K562 (cell line): ENCODE measurements around the gene SLC22A8. TPM values are rescaled to one million over a fixed set of nuclear protein-coding genes. Genes with fewer than 3 reads are reported as not detected.

Experiments used
- ATAC-seq: fragments of 200-7000 bp; cut with Tn5 transposase; 3 replicates; pipeline ENCODE4 v1.9.1; 2020; ENCODE audit warnings: moderate library complexity
- BruUV-seq: library from RNA; stranded (reverse); fragments of 400-500 nt; replicated peaks from 2 replicates; lab custom pipeline; 2021; lab: Mats Ljungman, UMichigan
- CTCF ChIA-PET: fragments of 300-600 bp; formaldehyde crosslinking; extraction: SDS; loops from one replicate; lab custom pipeline; 2021; ENCODE audit warnings: low intra/inter-chr PET ratio; lab: Yijun Ruan, JAX
- POLR2A ChIA-PET: fragments of 300-600, 350-650 bp; sonication (Branson Sonifier 250); formaldehyde crosslinking; extraction: SDS; loops from one replicate; lab custom pipeline; 2021; ENCODE audit warnings: antibody characterized with exemption, inconsistent platforms; lab: Yijun Ruan, JAX
- DNase-seq, 4 experiments: peaks; one replicate each; pipeline versions ENCODE4 v3.0.0 to v3.0.0-alpha.2; 2011 to 2018; ENCODE audit warnings: low spot score in 3 of 4, mixed read lengths in 3 of 4; ENCODE audit errors: extremely low read depth in 1 of 4
- FAIRE-seq: peaks from 2 replicates; lab custom pipeline; 2011; peaks lifted over from hg19 to GRCh38; lab: Jason Lieb, UNC
- H2AFZ ChIP-seq: 2 replicates; pipeline ENCODE4 v1.6.0; 2011; ENCODE audit warnings: low read depth, low read length, control low read depth, inconsistent platforms
- H3K27ac ChIP-seq: fragments of 200-600 bp; 3 replicates; pipeline ENCODE4 v1.8.0; 2011; ENCODE audit warnings: low read depth, mild to moderate bottlenecking, control low read depth, inconsistent platforms, low read length, moderate library complexity, mixed read lengths; ENCODE audit errors: extremely low read depth
- H3K27me3 ChIP-seq, 2 experiments: fragments of 300-600 bp in 1 of 2; 2 replicates in 1 of 2; 3 replicates in 1 of 2; pipeline versions ENCODE4 v1.6.0 to v1.8.0; 2011; ENCODE audit warnings: inconsistent platforms in 2 of 2, low read length in 2 of 2, mild to moderate bottlenecking in 1 of 2, mixed read lengths in 1 of 2, moderate library complexity in 1 of 2; ENCODE audit not compliant: control insufficient read depth in 2 of 2, insufficient read depth in 2 of 2
- H3K36me3 ChIP-seq: fragments of 300-600 bp; 3 replicates; pipeline ENCODE4 v1.8.0; 2011; ENCODE audit warnings: mild to moderate bottlenecking, low read length, inconsistent platforms; ENCODE audit not compliant: control insufficient read depth, insufficient read depth
- H3K4me1 ChIP-seq, 2 experiments: fragments of 200-600 bp in 1 of 2; replicated peaks in 1 of 2; 2 replicates in 1 of 2; 3 replicates in 1 of 2; pipeline versions ENCODE4 v1.5.1 to v1.8.0; 2011; ENCODE audit warnings: inconsistent platforms in 2 of 2, low read length in 2 of 2, mild to moderate bottlenecking in 1 of 2, mixed read lengths in 1 of 2, moderate library complexity in 1 of 2; ENCODE audit not compliant: control insufficient read depth in 2 of 2, insufficient read depth in 2 of 2
- H3K4me2 ChIP-seq: 2 replicates; pipeline ENCODE4 v1.6.1; 2011; ENCODE audit warnings: low read length, control low read depth, inconsistent platforms, mixed read lengths; ENCODE audit not compliant: insufficient read depth
- H3K4me3 ChIP-seq: fragments of 200-600 bp; sonication (generic), shearing (Covaris generic); 2 replicates; pipeline ENCODE4 v1.5.1; 2016; ENCODE audit warnings: control low read depth, inconsistent platforms
- H3K79me2 ChIP-seq: fragments of 200-600 bp; 3 replicates; pipeline ENCODE4 v1.8.0; 2011; ENCODE audit warnings: low read length, inconsistent platforms; ENCODE audit not compliant: control insufficient read depth, insufficient read depth
- H3K9ac ChIP-seq, 2 experiments: 2 replicates each; pipeline versions ENCODE4 v1.6.0 to v1.6.1; 2011; ENCODE audit warnings: low read depth in 2 of 2, low read length in 2 of 2, control low read depth in 1 of 2, inconsistent platforms in 1 of 2, mild to moderate bottlenecking in 1 of 2, mixed read lengths in 1 of 2; ENCODE audit not compliant: insufficient read depth in 1 of 2
- H3K9me1 ChIP-seq: one replicate; pipeline ENCODE4 v1.6.0; 2011; ENCODE audit warnings: inconsistent platforms, mild to moderate bottlenecking, low read length, moderate library complexity; ENCODE audit not compliant: control insufficient read depth, insufficient read depth
- H3K9me3 ChIP-seq: replicated peaks from 2 replicates; pipeline ENCODE4 v1.5.1; 2011; ENCODE audit warnings: low read depth, low read length, inconsistent platforms; ENCODE audit not compliant: control insufficient read depth, insufficient read depth
- H4K20me1 ChIP-seq: replicated peaks from 2 replicates; pipeline ENCODE4 v1.6.1; 2011; ENCODE audit warnings: low read length, inconsistent platforms, mixed read lengths; ENCODE audit not compliant: control insufficient read depth, insufficient read depth
- BRD9 ChIP-seq: fragments of 450-650 bp; IDR thresholded peaks from 2 replicates; pipeline ENCODE4 v1.6.1; 2018; ENCODE audit warnings: low read depth; ENCODE audit not compliant: partially characterized antibody
- FOXA3 ChIP-seq, 2 experiments: fragments of 450-650 bp in 1 of 2; sonication (generic) in 1 of 2; formaldehyde crosslinking; IDR thresholded peaks in 1 of 2; conservative IDR thresholded peaks in 1 of 2; 2 replicates each; pipeline versions ENCODE4 v1.4.0 to v1.8.0; 2020 to 2022; ENCODE audit warnings: mild to moderate bottlenecking in 2 of 2, missing genetic modification reagents in 1 of 2
- MCM3 ChIP-seq: fragments of 450-650 bp; IDR thresholded peaks from 2 replicates; pipeline ENCODE4 v1.6.1; 2016
- PBX2 ChIP-seq, 2 experiments: IDR thresholded peaks in 1 of 2; conservative IDR thresholded peaks in 1 of 2; 2 replicates each; pipeline ENCODE4 v1.6.1; 2016; ENCODE audit warnings: low read depth in 2 of 2, mild to moderate bottlenecking in 1 of 2, missing compliant biosample characterization in 1 of 2, missing genetic modification characterization in 1 of 2, moderate library complexity in 1 of 2
- RBM17 ChIP-seq: fragments of 200-400 bp; formaldehyde crosslinking; IDR thresholded peaks from 2 replicates; pipeline ENCODE4 v1.6.1; 2017; ENCODE audit warnings: low read depth, mild to moderate bottlenecking, low read length, borderline replicate concordance
- SMAD4 ChIP-seq: fragments of 250-450 bp; sonication (Bioruptor Pico); conservative IDR thresholded peaks from 2 replicates; pipeline ENCODE4 v1.8.0; 2021; ENCODE audit warnings: inconsistent platforms, mild to moderate bottlenecking, moderate library complexity
- STAG1 ChIP-seq: sonication (generic); formaldehyde crosslinking; IDR thresholded peaks from 2 replicates; pipeline ENCODE4 v1.5.0; 2020; ENCODE audit warnings: missing genetic modification reagents, borderline replicate concordance
- THRB ChIP-seq: fragments of 450-650 bp; formaldehyde crosslinking; conservative IDR thresholded peaks from 2 replicates; pipeline ENCODE4 v1.4.0; 2022; ENCODE audit warnings: mild to moderate bottlenecking, missing genetic modification characterization
- XRCC5 ChIP-seq: fragments of 200-400 bp; formaldehyde crosslinking; IDR thresholded peaks from 2 replicates; pipeline ENCODE4 v1.6.1; 2017; ENCODE audit warnings: low read depth, mild to moderate bottlenecking, low read length
- WGBS: fragments of 100-300 bp; shearing (Covaris generic); methylation state at CpG from one replicate; pipeline ENCODE4 v1.1.6; 2016; ENCODE audit warnings: low coverage, mixed read lengths; ENCODE audit not compliant: insufficient coverage; ENCODE audit errors: missing lambda C conversion rate; 5-methylcytosine and 5-hydroxymethylcytosine counted together
- in situ Hi-C: fragments of 300-500 bp; cut with MboI; formaldehyde crosslinking; loops from 4 replicates; pipeline ENCODE4 v1.15.0; 2018; ENCODE audit warnings: inconsistent platforms, mixed read lengths
- intact Hi-C: fragments of 100-400 bp; cut with micrococcal nuclease; formaldehyde crosslinking; loops from 2 replicates; pipeline ENCODE4 v1.14.2; 2022
- polyA plus RNA-seq, 8 experiments: library from polyadenylated mRNA; depleted of rRNA in 4 of 8; stranded (reverse) in 5 of 8; unstranded in 3 of 8; fragments of >200 nt; fragmentation: Nextera tagmentation in 2 of 8; fragmentation: Illumina TruSeq in 1 of 8; extraction: Ambion mirVana in 2 of 8; extraction: Trizol in 1 of 8; gene quantifications; 2 replicates each; pipeline versions ENCODE4 v1.2.1 to v1.2.3, GENCODE V29; 2011 to 2014; ENCODE audit warnings: inconsistent platforms in 1 of 8, missing spikeins in 1 of 8
- total RNA-seq, 7 experiments: library from RNA; depleted of rRNA in 6 of 7; stranded (reverse); fragments of >200 nt in 6 of 7; fragmentation: Illumina TruSeq in 2 of 7; extraction: Trizol in 2 of 7; gene quantifications; 2 replicates each; pipeline versions ENCODE4 v1.2.1 to v1.2.3, GENCODE V29; 2011 to 2021; ENCODE audit warnings: low replicate concordance in 1 of 7

Gene SLC22A8
- total and polyA plus RNA-seq, 9 of the 15 experiments (the other 6 are each of a cell fraction or from before 2014, with no cell fraction given): not detected

DNA sequence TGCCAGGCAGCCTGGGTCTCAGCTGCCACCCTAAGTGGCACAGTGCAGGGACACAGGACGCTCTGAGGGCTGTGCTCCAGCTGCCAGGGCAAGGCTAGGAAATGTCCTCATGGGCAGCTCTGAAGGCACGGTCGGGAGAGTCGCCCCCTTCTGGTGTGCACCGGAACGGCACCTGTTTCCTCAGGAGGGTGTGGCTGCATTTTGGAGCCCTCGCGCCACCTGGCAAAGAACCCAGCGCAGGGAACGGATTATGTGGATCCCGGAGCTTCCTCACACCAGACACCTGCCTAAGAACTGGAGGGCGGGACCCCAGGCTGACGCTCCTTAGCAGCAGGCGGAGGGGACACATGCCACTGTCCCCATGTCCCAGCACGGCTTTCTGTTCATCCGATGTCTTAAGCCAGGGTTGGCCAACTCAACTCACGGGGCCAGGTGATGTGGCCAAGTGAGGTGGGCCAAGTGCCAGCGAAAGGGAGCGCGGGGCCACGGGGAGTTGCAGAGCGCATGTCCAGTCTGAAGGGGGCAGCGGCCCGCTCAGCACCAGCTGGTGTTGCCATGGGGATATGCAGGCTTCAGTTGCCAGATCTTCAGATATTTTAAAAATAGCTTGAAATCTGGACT, 5.1 kb upstream of the SLC22A8 start (continued):
- TF ChIP-seq SMAD4 (CRISPR knock-in tag) (no peak), STAG1 (no peak), THRB (CRISPR knock-in tag) (no peak), MCM3 (no peak), XRCC5 (0 out of 2 replicates have a peak, but pooled peaks have one; percentile 32)

GRCh38 chr11:63019506-63019905, 3.9 kb upstream of the SLC22A8 start:
- no peaks in the 10 kb centered on the region for H3K36me3 ChIP-seq
- DNase-seq (no peak), ATAC-seq (no peak), FAIRE-seq (no peak)
- intact Hi-C loops: no loop called here
- peaks cover 3% of the 10 kb centered on the region for H3K9me1 ChIP-seq
- no peak overlapping the region for H3K4me2 ChIP-seq
- H3K79me2 ChIP-seq: no peaks in the 10 kb centered on the region
- H3K9me3 ChIP-seq: no peaks in the 10 kb centered on the region
- peaks cover 11 to 64% of the 10 kb centered on the region in 2 experiments; a peak in 4 of 5 replicates for H3K27me3 ChIP-seq
- 0% methylated on average over 5 of the region's 5 CpGs for WGBS
- no peak overlapping the region for H3K4me3 ChIP-seq
- no peak overlapping the region for H3K27ac ChIP-seq
- H4K20me1 ChIP-seq: peaks cover 15% of the 10 kb centered on the region; the same call in 1 of the 2 replicates
- TF ChIP-seq RBM17: no peak
- no peak for TF ChIP-seq FOXA3 (CRISPR knock-in tag; conservative IDR thresholded peaks at IDR 0.05 in 1 of 2, IDR thresholded peaks at IDR 0.05 in 1 of 2)
- TF ChIP-seq BRD9: no peak
- TF ChIP-seq PBX2 (CRISPR knock-in tag; IDR thresholded peaks at IDR 0.05; ENCODE audit: low read depth): no peak
- TF ChIP-seq PBX2 (tag; conservative IDR thresholded peaks at IDR 0.05; ENCODE audit: low read depth): no peak
- in situ Hi-C loops: loop anchor here (25.0 kb wide), 1 partner anchor 632 kb away; no protein-coding TSS in a partner anchor
- no TSS peak for BruUV-seq
- CTCF ChIA-PET: no interaction called here
- POLR2A ChIA-PET: no interaction called here
- peaks cover 0 to 11% of the 10 kb centered on the region in 2 experiments; a peak in 3 of 5 replicates for H3K4me1 ChIP-seq
- no peak overlapping the region for H2AFZ ChIP-seq
- no peak overlapping the region for H3K9ac ChIP-seq
